NCI-H2029 (cell line): Measurements from ENCODE around the gene MMP24OS.
A peak's percentile ranks its signal among the peaks of the same experiment; 100 is the strongest.

Source experiments
- DNase-seq: peaks from one replicate; lab custom pipeline; 2025; lab: John Stamatoyannopoulos, UW

The MMP24OS gene

DNA sequence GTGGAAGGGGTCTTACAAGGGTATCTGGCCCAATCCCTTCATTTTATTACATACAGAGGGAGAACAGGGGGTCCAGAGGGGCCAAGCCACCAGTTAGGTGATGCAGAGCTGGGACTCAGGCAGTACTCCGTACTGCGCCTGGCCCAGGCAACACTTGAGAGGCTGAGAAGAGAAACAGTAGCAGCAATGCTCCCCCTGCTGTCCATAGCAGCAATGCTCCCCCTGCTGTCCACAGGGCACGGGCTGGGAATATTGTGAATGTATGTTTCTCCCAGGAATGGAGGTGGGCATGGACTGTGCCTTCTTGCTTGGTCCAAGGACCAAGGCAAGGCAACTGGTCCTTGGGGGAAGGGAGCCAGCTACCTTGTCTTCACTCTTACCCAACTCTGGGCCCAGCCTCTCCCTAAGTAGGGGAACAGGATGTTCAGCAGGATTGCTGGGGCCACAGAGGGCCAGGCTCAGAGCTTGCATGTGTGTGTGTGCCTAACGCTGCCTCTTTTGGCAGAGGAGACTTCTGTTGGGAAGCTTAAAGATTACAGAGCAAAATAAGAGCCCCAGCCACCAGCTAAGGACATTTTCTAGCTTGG lies 29.1 kb upstream of the MMP24OS start:
- peak; percentile 9 for DNase-seq

DNA sequence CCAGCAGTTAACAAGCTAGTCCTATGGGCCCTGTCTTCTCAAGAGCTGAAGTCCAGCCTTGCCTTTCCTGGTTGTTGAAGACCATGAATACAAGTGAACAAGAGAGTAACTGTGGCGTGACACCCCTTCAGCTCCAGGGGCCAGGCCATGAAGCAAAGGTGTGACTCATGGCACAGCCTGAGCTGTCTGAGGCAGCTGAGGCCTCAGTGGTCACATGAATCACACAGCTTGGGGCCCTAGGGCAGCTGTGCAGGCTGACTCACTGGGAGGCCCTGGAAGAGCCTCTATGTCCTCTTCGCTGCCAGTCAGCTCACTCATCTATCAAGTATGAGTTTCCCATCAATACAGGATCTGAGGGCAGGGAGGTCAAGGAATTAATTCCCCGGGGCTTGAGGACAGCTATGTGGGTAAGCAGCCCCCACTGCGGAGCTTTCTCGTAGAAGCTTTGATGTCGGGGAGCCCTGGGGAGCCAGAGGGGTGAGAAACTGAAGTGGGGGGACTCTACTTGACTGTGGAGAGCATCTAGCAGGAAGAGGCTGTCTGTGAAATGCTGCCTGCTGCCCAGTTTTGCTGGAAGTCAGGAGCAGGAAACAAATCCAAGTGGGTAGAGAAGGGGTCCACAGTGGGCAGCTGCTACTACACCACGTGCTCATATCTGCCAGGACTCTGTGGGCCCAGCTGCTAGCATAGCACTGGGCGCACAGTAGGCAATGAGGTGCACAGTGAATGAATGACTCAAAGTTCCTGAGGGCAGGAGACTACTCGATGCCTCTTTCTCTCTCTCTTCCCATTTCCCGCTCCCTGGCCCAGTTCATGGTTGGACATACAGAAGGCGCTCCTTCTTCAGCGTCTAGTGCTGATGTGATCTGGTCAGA lies 28.0 kb upstream of the MMP24OS start:
- DNase-seq: no peak

DNA sequence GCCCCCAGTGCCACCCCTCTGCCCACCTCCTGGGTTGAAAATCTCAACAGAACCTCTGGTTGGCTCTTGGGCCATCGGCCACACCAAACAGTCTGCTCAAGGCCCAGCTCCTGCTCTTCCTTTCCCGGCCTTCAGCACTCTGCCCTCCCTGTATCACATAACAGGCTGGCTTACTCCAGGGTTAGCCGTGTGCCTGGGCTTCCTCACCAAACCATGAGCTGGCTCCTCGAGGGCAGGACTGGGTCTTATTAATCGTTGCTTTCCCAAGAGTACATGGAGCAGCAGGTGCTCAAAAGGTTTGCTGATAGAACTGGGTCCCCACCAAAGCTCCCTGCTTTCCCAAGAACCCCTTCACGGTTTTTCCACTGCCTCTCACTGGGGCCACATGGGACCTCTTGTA lies 27.0 kb upstream of the MMP24OS start:
- no peak for DNase-seq

DNA sequence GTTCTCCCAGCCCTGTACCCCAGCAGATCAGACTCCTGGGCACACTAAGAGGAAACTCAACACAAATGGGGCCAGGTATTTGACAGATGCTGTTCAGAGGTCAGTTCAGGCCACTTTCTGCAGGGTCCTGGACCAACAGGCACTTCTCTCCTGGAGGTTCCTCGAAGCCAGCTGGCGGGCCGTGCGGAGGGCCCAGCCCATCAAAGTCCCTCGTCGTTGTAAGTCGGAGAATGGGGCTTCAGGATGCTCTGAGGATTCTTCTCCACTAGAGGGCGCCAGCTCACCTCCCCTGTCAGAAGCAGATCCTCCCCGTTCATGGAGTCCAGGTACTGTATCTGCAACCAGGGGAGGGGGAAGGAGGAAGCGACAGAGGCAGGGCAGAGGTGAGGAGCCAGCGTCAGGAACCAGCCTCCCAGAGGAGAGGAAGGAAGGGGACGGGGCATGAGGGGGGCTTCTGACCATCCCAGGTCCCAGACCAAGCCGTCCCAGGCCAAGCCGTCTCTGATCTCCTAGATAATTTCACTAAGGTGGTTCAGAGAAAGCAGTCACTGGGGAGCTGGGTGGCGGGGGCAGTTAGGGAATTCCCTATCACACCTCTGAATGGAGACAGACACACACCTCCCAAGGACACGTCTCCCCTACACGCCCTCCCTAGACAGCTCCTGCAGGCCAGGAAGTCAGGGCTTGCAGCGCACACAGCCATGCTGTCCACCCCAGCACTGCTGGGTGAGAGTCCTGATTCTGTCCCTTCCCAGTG lies 26.0 kb upstream of the MMP24OS start:
- peak; percentile 85 for DNase-seq

DNA sequence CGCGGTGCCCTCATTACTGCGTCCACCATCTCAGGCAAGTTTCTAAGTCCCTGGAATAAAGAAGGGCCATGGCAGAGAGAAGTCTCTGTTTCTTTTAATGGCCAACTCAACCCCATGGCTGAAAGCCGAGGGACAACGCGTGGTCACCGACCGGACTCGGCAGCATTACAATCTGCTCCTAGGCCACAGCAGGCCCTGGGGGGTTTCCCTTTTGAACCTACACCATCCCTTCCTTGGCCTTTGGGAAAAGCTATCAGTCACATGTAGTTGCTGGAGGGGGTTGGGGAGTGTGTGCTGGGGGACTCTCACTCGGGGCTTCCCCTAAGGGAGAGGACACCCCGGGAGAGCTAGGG lies 25.4 kb upstream of the MMP24OS start:
- no peak for DNase-seq

DNA sequence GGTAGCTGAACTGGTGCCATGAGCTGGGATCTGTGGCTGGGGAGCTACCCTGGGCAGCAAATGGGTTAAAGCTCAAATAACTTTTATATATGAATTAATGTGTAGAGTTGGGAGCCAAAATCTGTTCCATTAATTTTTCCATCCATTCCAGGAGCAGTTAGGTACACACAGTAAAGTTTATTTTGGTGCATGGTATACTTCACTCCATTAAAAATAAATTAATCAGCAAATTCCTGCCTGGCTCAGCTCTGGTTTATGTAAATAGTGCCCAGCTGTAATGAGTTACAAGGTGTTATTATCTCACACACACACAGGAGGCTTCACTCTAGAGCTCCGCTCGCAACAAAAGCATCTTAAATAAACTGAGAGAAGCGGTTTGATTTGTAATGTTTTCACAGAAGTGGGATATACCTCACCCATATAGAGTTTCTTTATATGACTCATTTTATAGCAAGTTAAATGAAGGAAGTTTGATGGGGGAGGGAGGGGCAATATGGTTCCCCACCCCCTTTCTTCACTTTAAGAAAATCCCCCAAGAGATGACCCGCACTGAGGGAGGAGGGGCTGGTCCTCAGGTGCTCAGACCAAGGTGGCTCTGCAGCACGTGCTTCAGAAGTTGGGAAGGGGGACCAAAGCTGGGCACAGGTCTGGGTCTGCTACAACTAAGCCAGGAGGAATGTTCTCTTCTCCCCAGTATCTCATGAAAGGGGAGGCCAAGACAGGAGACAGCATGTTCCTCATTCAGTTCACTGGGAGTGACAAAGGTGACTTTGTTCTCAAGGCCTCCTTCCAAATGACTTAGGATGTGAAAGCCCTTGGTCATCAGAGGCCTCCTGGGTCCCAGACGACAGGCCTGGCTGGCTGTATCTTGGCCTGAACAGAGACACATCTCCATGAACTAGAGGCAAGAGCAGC lies 24.8 kb upstream of the MMP24OS start:
- no peak for DNase-seq

DNA sequence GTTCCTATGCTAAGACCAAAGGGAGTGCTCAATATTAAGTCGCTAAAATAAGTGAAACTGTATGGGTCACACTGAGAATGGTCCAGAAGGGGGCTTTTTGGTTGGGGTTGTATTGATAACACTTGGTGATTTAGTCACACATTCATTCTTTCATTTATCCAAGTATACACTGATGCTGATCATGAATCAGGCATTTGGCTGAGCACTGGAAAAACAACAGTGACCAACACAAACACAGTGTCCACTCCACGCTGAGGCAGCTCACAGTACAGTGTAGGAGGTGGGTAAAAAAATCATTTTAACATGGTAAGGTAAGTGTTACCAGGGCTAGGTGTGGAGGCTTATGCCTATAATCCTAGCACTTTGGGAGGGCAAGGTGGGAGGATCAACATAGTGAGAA lies 23.5 kb upstream of the MMP24OS start:
- DNase-seq: no peak

DNA sequence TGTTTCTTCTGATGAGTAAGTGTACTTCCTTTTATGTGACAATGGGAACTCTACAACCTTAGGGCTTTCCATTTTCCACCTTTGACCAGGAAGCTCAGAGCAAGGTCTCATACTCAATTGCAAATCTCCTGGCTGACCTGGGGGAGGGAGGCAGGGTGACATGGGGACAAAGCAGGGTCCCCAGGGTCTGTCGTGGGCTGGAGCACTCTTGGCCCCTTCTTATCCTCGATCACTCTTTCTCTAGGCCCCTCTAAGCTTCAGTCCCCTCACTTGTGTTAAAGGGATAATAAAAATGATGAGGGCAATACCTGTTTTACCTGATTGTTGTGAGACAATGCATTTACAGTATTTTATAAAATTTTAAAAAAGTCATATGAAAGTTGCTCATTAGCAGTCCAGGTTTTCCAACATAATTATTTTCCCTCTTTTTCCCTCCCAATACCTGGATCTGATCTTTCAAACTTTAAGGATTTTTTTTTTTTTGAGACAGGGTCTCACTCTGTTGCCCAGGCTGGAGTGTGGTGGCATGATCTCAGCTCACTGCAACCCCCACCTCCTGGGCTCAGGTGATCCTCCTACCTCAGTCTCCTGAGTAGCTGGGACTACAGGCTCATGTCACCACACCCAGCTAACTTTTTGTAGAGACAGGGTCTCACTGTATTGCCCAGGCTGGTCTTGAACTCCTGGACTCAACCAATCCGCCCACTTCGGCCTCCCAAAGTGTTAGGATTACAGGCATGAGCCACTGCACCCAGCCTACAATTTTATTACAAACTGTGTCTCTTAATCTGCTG lies 22.7 kb upstream of the MMP24OS start:
- DNase-seq: no peak

DNA sequence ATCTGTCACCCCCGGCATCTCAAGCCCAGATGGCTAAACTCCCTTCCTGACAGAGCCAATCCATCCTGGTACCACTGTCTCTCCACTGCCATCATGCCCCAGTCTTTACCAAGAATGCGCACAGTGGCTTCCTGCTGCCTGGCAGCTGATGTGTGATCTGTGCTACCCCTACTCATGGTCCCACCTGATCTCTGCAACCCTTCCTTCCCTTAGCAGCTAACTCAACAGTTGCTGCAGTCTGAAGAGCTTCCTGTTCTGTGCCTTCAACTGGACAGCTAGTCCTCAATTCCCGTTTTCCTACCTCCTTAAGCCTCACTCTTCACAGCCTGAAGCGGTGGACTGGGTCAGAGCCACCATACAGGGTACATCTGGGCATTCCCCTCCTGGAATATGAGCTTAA lies 21.9 kb upstream of the MMP24OS start:
- no peak for DNase-seq

DNA sequence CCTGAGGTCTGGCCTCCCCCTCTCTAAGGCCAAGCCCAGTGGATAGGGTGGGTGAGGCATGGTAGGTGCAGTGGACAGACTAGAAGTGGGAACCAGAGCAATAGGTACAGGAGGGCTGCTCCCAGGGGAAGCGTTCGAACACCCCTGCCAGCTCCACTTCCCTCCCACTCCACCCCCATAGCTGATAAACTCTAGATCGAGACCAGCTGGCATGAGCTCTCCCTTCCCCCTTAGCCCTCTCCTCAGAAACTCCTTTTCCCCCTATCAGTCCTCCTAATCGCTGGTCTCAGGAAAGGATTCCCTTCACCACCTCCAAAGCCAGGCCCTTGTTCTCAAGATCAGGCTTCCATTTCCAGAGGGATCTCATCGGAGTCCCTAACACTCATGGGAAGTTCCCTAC lies 20.3 kb upstream of the MMP24OS start:
- DNase-seq: no peak

DNA sequence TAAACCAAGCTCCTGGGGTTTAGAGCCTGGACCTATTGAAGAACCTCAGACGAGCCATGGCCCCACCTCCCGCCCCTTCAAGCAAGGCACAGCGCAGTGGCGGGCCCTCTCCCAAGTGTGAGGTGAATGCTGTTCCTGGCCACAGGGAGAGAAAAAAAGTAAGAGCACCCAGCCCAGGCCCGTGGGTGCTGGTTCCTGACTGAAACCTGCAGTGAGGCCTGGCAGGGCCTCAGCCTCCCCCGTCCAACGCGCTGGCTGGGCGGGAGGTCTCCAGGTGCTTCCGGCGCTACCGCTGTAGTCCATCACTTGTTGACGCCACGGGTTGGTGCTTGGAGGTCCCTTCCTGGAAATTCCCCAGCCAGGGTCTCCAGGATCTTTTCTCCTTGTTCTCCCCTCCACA lies 19.8 kb upstream of the MMP24OS start:
- DNase-seq: no peak

DNA sequence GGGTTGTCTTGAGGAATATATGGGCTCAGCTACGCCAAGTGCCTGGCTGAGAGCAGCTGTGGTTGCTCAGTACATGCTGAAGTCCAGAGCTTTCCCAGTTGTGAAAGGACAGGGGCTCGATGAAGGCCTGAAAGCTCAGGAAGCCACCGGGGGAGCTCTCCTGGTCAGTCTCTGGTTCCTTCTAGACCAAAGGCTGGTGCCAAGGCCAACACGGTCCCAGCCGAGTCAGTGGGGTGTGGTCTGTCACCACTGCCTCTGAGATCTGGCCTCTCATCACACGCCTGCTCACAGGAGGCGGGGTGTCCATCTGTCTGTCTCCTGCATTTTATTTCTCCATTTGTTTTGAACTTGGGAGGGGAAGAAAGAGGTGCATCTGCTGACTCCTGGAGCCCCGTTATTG lies 19.2 kb upstream of the MMP24OS start:
- no peak for DNase-seq

DNA sequence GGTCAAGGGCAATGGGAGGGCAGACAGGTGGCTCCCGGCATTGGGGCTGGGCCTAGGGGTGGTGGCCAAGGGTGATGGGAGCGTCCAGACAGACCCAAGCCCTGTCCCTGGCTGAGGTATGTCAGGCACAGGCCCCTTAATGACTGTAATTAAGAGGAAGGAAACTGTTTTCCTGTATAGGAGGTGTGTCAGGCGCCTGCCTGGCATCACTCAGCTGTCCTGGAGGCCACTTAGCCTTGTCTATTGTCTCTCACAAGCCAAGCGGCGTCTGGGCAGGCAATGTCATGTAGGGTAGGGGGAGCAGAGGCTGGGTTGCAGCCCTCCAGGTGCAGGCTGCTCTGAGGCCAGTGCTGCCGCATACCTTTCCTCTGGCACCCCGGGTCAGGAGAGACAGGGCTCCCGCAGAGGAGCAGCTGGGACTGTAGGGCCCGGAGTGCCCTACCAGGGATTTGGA lies 18.2 kb upstream of the MMP24OS start:
- DNase-seq: no peak

DNA sequence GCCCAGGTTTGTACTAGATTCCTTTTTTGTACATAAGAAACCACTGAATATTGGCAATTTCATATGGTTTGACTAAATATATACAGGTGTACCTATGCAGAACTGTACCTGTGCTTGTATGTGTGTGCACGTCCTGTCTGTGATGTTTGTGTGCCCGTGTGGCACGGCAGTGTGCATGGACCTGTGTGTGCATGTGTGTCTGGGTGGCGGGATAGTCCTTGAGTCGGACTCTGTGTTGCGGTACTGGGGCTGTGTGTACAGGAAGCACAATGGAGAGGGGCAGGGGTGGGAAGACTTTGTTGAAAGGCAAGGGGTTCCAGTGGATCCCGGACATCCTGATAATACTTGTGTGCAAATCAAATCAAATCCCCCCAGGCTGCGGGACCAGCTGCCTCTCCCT lies 17.8 kb upstream of the MMP24OS start:
- DNase-seq: no peak

DNA sequence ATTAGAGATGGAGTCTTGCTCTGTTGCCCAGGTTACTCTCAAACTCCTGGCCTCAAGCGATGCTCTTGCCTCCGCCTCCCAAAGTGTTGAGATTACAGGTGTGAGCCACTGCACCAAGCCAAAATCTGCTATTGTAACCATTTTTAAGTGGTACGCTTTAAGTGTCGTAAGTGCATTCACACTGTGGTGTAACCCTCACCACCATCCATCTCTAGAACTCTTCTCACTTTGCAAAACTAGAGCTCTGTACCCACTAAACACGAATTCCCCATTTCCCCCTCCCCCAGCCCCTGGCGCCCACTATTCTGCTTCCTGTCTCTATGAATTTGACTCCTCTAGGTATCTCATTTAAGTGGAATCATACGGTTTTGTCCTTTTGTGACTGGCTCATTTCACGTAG lies 17.1 kb upstream of the MMP24OS start:
- no peak for DNase-seq

DNA sequence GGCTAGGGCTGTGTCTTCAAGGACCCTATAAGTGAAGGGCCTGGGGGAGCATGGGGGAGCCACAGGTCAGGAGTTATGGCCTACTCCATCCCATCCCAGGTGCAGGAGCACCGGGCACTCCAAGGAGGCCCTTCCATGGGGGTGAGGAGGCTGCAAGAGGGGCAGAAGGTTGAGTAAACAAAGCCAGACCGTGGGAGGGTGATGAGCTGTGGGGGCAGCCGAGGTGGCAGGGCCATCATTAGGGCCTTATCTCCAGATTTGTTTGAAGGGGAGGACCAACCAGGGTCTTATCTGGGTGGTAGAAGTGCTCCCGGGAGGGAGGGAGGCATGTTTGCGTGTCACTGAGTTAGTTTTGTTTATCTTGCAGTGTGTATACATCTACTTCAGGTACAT lies 16.4 kb upstream of the MMP24OS start:
- no peak for DNase-seq

DNA sequence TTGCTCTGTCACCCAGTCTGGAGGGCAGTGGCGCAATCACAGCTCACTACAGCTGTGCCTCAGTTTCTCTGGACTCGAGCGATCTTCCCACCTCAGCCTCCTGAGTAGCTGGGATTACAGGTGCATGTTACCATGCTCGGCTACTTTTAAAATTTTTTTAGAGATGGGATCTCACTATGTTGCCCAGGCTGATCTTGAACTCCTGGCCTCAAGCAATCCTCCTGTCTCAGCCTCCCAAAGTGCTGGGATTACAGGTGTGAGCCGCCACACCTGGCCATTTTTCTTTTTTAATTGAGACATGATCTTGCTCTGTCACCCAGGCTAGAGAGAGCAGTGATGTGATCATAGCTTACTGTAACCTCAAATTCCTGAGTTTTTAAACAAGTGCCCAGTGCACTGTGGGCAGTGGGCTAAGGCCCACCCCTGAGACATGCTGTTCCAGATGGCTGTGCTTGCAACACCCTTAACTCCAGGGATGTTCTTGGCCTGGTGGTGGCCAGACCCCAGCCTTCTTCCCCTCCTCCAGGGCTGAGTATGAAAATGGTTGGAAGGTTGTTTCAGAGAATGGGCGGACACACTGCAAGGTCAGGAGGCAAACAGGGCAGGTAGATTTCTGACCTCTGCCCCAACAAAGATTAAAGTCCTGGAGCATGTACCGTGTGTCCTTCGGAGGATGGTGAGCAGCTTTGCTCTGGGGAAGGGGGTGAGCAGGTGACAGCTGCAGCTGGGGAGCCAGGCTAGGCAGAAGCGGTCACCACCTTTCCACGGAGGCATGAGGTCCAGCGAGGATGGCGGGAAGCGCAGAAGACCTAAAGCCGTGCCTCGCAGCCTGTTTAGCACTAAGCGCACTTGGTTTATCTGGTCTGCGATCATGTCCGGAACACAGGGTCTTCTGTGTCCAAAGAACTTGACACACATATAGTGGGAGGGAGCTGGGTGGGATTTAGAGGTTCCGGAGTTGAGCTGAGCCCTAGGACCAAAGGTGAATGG lies 15.7 kb upstream of the MMP24OS start:
- DNase-seq: no peak

DNA sequence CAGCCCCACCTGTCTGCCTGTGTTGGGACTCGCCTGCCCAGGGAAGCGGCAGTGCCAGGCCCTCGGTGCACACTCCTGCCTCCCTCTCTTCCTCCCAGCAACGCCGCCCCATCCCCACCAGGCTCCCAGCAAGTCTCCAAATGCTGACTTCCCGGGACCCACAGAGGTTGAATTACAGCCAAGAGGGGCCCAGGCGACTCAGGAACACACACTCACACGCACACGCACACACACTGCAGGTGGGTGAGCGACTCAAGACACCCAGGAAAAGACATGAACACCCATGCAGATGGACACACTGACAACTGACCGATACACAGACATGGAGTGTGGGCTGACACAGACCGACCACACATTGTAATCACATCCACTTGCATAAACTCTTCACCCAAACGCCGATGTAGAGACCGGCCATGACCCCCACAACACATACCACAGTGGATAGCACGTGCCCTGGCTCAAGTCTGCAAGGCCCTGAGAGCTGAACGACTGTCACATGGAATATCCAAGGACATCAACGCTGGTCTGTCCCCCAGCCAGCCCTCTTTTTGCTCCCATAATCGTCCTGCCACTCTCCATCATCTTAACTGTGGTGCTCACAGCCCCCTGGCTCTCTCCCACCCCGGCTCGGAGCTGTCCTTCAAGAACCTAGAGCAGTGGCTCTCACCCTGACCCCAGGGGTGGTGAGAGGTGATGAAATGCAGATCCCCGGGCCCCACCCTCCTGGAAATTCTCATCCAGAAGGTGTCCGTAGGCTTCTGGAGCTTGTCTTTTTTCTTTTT lies 14.8 kb upstream of the MMP24OS start:
- no peak for DNase-seq
